ENCODE results near the gene CCDC185. TPM values are rescaled to one million over a fixed set of nuclear protein-coding genes. Genes with fewer than 3 reads are reported as not detected.

CCDC185 gene
- total and polyA plus RNA-seq, 10 donors: not detected

GRCh38 chr1:223358826-223359225 lies 34.4 kb upstream of the CCDC185 start:
- 79 to 91% (median 85%) methylated on average over 3 of the region's 3 CpGs for WGBS, 5 donors

GRCh38 chr1:223363057-223363855 lies 30.0 kb upstream of the CCDC185 start:
- no peaks in the 10 kb centered on the region for H3K36me3 ChIP-seq
- H3K27ac ChIP-seq: no peak overlapping the region
- H3K27me3 ChIP-seq (replicated peaks in 1 of 7): peaks cover 0 to 76% (median 24%) of the 10 kb centered on the region in 7 donors
- no peaks in the 10 kb centered on the region for H3K9me3 ChIP-seq
- TF ChIP-seq POLR2A (IDR thresholded peaks at IDR 0.05) (no peak), CTCF (IDR thresholded peaks at IDR 0.05 in 8 of 11, conservative IDR thresholded peaks at IDR 0.05 in 3 of 11) (no peak), POLR2AphosphoS5 (IDR thresholded peaks at IDR 0.05) (no peak)
- peaks cover 6 to 28% (median 22%) of the 10 kb centered on the region in 6 donors for H3K4me1 ChIP-seq
- intact Hi-C loops (cut with DNase I; ENCODE audit: low total_unique reads): no loop called here
- 0 to 2% (median 2%) methylated on average over 10 to 44 of the region's 44 CpGs for WGBS, 5 donors
- DNase-seq: no peak
- peak overlapping the region; percentile 27 to 76 (median 43) for H3K4me3 ChIP-seq

More at GRCh38 chr1:223358826-223359225, 34.4 kb upstream of the CCDC185 start:
- H3K36me3 ChIP-seq: no peaks in the 10 kb centered on the region
- peaks cover 0 to 57% (median 10%) of the 10 kb centered on the region in 7 donors for H3K27me3 ChIP-seq (replicated peaks in 1 of 7)
- TF ChIP-seq CTCF (IDR thresholded peaks at IDR 0.05 in 8 of 11, conservative IDR thresholded peaks at IDR 0.05 in 3 of 11) (no peak), POLR2AphosphoS5 (IDR thresholded peaks at IDR 0.05) (no peak), POLR2A (IDR thresholded peaks at IDR 0.05) (no peak)
- H3K9me3 ChIP-seq: no peaks in the 10 kb centered on the region
- peaks cover 0 to 16% (median 10%) of the 10 kb centered on the region in 6 donors for H3K4me1 ChIP-seq
- no peak for DNase-seq
- intact Hi-C loops (cut with DNase I; ENCODE audit: low total_unique reads): no loop called here
- H3K4me3 ChIP-seq: no peak overlapping the region
- no peak overlapping the region for H3K27ac ChIP-seq

GRCh38 chr1:223363856-223364684 lies 29.1 kb upstream of the CCDC185 start, which contains the start of gene SUSD4:
SUSD4 (minus strand) TSS chr1:223364176; CDS start chr1:223363425, 751 bp downstream.
- Histone ChIP-seq H3K27ac (no peak within 1 kb of the TSS), H3K4me3 (peak within 1 kb of the TSS; percentile 27 to 76 (median 43)), H3K27me3 (replicated peaks in 1 of 7) (peaks cover 0 to 72% (median 24%) of the 10 kb centered on the region in 7 donors), H3K9me3 (no peaks in the 10 kb centered on the region), H3K4me1 (peaks cover 6 to 28% (median 22%) of the 10 kb centered on the region in 6 donors), H3K36me3 (no peaks in the 10 kb centered on the region)
- WGBS, 5 donors: 0 to 1% (median 1%) methylated on average over 24 to 111 of the region's 111 CpGs
- peak; percentile 85 for DNase-seq
- intact Hi-C loops (cut with DNase I; ENCODE audit: low total_unique reads): no loop called here
- TF ChIP-seq POLR2A (IDR thresholded peaks at IDR 0.05) (no peak), POLR2AphosphoS5 (IDR thresholded peaks at IDR 0.05) (peak in 1 of 3 donors; percentile 18)

- Histone ChIP-seq H3K36me3 (no peaks in the 10 kb centered on the region), H3K4me1 (peaks cover 6 to 28% (median 22%) of the 10 kb centered on the region in 6 donors), H3K27me3 (replicated peaks in 1 of 7) (peaks cover 0 to 65% (median 24%) of the 10 kb centered on the region in 7 donors), H3K4me3 (peak overlapping the region; percentile 6 to 76 (median 43)), H3K9me3 (no peaks in the 10 kb centered on the region), H3K27ac (no peak overlapping the region)
- no peak for TF ChIP-seq CTCF (IDR thresholded peaks at IDR 0.05 in 8 of 11, conservative IDR thresholded peaks at IDR 0.05 in 3 of 11)
- no peak for TF ChIP-seq POLR2A (IDR thresholded peaks at IDR 0.05)
- TF ChIP-seq POLR2AphosphoS5 (IDR thresholded peaks at IDR 0.05): no peak
- DNase-seq: no peak
- WGBS, 5 donors: 1 to 4% (median 2%) methylated on average over 49 to 55 of the region's 55 CpGs
- intact Hi-C loops (cut with DNase I; ENCODE audit: low total_unique reads): no loop called here
These were observed 28.4 kb upstream of the CCDC185 start for GRCh38 chr1:223364685-223365382.
